Mucosa of descending colon (tissue), 3 donors: Measurements from ENCODE around the gene B4GALT6. TPM values are rescaled to one million over a fixed set of nuclear protein-coding genes. Genes with fewer than 3 reads are reported as not detected.
A peak's percentile ranks its signal among the peaks of the same experiment; 100 is the strongest.

Experiments used
- ATAC-seq: fragments of 200-7000 bp; cut with Tn5 transposase; one replicate; pipeline ENCODE4 v1.9.1; 2020; ENCODE audit warnings: mild to moderate bottlenecking, moderate library complexity
- DNase-seq, 3 donors: peaks; one replicate each; pipeline ENCODE4 v3.0.0-alpha.2; 2020
- H3K36me3 ChIP-seq: fragments of 200-600 bp; one replicate; pipeline ENCODE4 v1.8.0; 2021; ENCODE audit warnings: low read depth, mild to moderate bottlenecking
- H3K4me1 ChIP-seq: fragments of 200-600 bp; one replicate; pipeline ENCODE4 v1.8.0; 2021; ENCODE audit warnings: low read depth, mild to moderate bottlenecking
- H3K4me3 ChIP-seq: fragments of 200-600 bp; one replicate; pipeline ENCODE4 v1.8.0; 2021; ENCODE audit warnings: mild to moderate bottlenecking
- H3K9me3 ChIP-seq: fragments of 200-600 bp; one replicate; pipeline ENCODE4 v1.8.0; 2021; ENCODE audit warnings: mild to moderate bottlenecking
- CTCF ChIP-seq: fragments of 200-600 bp; IDR thresholded peaks from one replicate; pipeline ENCODE4 v1.8.0; 2022; ENCODE audit warnings: antibody characterized with exemption, mild to moderate bottlenecking
- intact Hi-C, 2 donors: fragments of 100-400 bp; cut with DNase I in 1 of 2; cut with micrococcal nuclease in 1 of 2; formaldehyde crosslinking; loops; one replicate each; pipeline versions ENCODE4 v1.11.0 to v1.11.1; 2022; cut with DNase I, micrococcal nuclease
- total RNA-seq, 3 donors: library from RNA; stranded (reverse); fragmentation: NEBNext Ultra II Directional in 2 of 3; extraction: Animal tissue kit (Norgen Biotek cat#: 25700) in 2 of 3; gene quantifications; one replicate each; pipeline versions ENCODE4 v1.2.1 to v1.2.4, GENCODE V29; 2021 to 2023
- donor health status: DM: no; HTN: no; CAD: no; lungs with moderate emphysema.
- donor health status: DM: no; HTN: no; CAD: no.
- donor health status: DM: no; HTN: yes; CAD: no.

The B4GALT6 gene
- total RNA-seq, 3 donors from 2014 or later = 6.9 to 8.0 (median 7.8) TPM

GRCh38 chr18:31652357-31652756 lies 32.0 kb downstream of the B4GALT6 start:
- no peak for DNase-seq
- intact Hi-C loops = no loop called here
- no peaks in the 10 kb centered on the region for H3K4me1 ChIP-seq
- no peak for ATAC-seq
- H3K36me3 ChIP-seq = no peaks in the 10 kb centered on the region
- TF ChIP-seq CTCF = no peak
- H3K9me3 ChIP-seq = no peaks in the 10 kb centered on the region
- H3K4me3 ChIP-seq = no peak overlapping the region

GRCh38 chr18:31651369-31651768 lies 33.0 kb downstream of the B4GALT6 start:
- intact Hi-C loops = no loop called here
- Histone ChIP-seq H3K9me3 (no peaks in the 10 kb centered on the region), H3K4me1 (no peaks in the 10 kb centered on the region), H3K4me3 (no peak overlapping the region), H3K36me3 (no peaks in the 10 kb centered on the region)
- ATAC-seq (no peak), DNase-seq (no peak)
- TF ChIP-seq CTCF = no peak

GRCh38 chr18:31649978-31650719 lies 34.2 kb downstream of the B4GALT6 start:
- intact Hi-C loops = no loop called here
- no peak for ATAC-seq

GRCh38 chr18:31649449-31649848 lies 34.9 kb downstream of the B4GALT6 start:
- TF ChIP-seq CTCF = no peak
- intact Hi-C loops = no loop called here
- no peak for ATAC-seq

More at GRCh38 chr18:31649978-31650719, 34.2 kb downstream of the B4GALT6 start:
- no peaks in the 10 kb centered on the region for H3K9me3 ChIP-seq
- no peak for DNase-seq
- no peaks in the 10 kb centered on the region for H3K36me3 ChIP-seq
- no peaks in the 10 kb centered on the region for H3K4me1 ChIP-seq
- H3K4me3 ChIP-seq = no peak overlapping the region
- no peak for TF ChIP-seq CTCF

GRCh38 chr18:31648966-31649429 lies 35.4 kb downstream of the B4GALT6 start:
- TF ChIP-seq CTCF = no peak
- ATAC-seq = peak; percentile 75
- no peaks in the 10 kb centered on the region for H3K9me3 ChIP-seq
- H3K36me3 ChIP-seq = no peaks in the 10 kb centered on the region
- H3K4me1 ChIP-seq = no peaks in the 10 kb centered on the region
- H3K4me3 ChIP-seq = no peak overlapping the region
- no peak for DNase-seq
- intact Hi-C loops = no loop called here

More at GRCh38 chr18:31649449-31649848, 34.9 kb downstream of the B4GALT6 start:
- H3K4me3 ChIP-seq = no peak overlapping the region
- no peaks in the 10 kb centered on the region for H3K36me3 ChIP-seq
- no peaks in the 10 kb centered on the region for H3K4me1 ChIP-seq
- H3K9me3 ChIP-seq = no peaks in the 10 kb centered on the region
- no peak for DNase-seq
